A549 treated with RU486 at 1 μM for 4 hours (cell line): Measurements from ENCODE around the gene MAP3K7. TPM values are rescaled to one million over a fixed set of nuclear protein-coding genes. Genes with fewer than 3 reads are reported as not detected.

Source experiments
- total RNA-seq: library from RNA; stranded (reverse); fragments of 200-300 nt; extraction: Qiagen RNA extraction; gene quantifications from 5 replicates; pipeline ENCODE4 v1.2.3, GENCODE V29; 2022; ENCODE audit warnings: low read depth

Gene MAP3K7
- 8.5 to 13.0 TPM (median 12.8 TPM) in 5 replicates for total RNA-seq

GRCh38 chr6:90586836-90587638 is at the start of gene MAP3K7:
MAP3K7 (minus strand) TSS chr6:90587072; CDS start chr6:90586883, 189 bp downstream.

